ENCODE data around the gene DDX50.

DNA sequence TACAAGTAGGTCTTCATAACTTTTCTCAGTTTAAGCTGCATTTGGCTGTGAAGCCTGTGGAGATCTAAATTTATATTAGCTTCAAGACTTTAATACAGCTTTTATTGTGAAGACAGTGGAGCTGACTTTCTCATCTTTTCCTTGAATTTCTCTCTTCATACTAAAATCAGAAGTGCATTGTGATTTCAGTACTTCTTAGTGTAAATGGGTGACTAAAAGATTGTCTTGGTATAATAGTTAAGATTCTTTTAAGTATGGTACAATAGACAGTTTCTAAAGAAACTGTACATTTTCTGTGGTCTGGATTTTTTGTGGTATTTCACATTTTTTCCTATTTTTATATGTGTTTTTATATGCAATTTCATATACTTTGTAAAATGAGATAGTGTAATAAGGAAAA, 33.9 kb downstream of the DDX50 start:
- no peak for TF ChIP-seq CTCF (IDR thresholded peaks at IDR 0.05)
- TF ChIP-seq POLR2A (IDR thresholded peaks at IDR 0.05) = no peak
